ENCODE data around the gene TLR9. TPM values are rescaled to one million over a fixed set of nuclear protein-coding genes. Genes with fewer than 3 reads are reported as not detected.

Gene TLR9
- total RNA-seq, 1 experiment from 2014 or later, result not detected

GRCh38 chr3:52175416-52176179 lies 49.8 kb downstream of the TLR9 start:
- H3K23me2 ChIP-seq (ENCODE audit: insufficient read length, low read depth, low read length, poor library complexity, severe bottlenecking), result no peaks in the 10 kb centered on the region
- H2BK120ac ChIP-seq (ENCODE audit: low read depth, low read length, poor library complexity, severe bottlenecking), result no peak overlapping the region
- H3K27ac ChIP-seq (ENCODE audit: insufficient read length, low read depth, low read length), result no peak overlapping the region
- no peak overlapping the region for H3K9ac ChIP-seq (ENCODE audit: extremely low read depth, insufficient read length, low read length)
- H3K9me3 ChIP-seq (ENCODE audit: control insufficient read depth, low read depth, low read length), result no peaks in the 10 kb centered on the region
- Mint-ChIP-seq H3K27ac (peak overlapping the region in 1 of 3 experiments; percentile 62; a peak in 1 of 7 replicates), H3K9me3 (no peaks in the 10 kb centered on the region), H3K4me1 (peaks cover 23% of the 10 kb centered on the region in 2 experiments), H3K4me3 (no peak overlapping the region), H3K27me3 (ENCODE audit: low read depth) (peaks cover 3% of the 10 kb centered on the region; the same call in 1 of the 2 replicates), H3K36me3 (ENCODE audit: insufficient read depth in 1 of 3, low read depth in 3 of 3) (no peaks in the 10 kb centered on the region)
- H3K14ac ChIP-seq (ENCODE audit: insufficient read depth, low read length), result no peak overlapping the region
- H3K23ac ChIP-seq (ENCODE audit: insufficient read length, low read depth, low read length), result no peak overlapping the region
- H2BK15ac ChIP-seq (ENCODE audit: low read depth, low read length), result no peak overlapping the region
- no peak overlapping the region for H2BK5ac ChIP-seq (ENCODE audit: insufficient read length, low read length)
- no CpG with 5 or more reads among the region's 14 CpGs for WGBS (ENCODE audit: extremely low coverage, insufficient read length, low lambda C conversion rate)
- H4K91ac ChIP-seq (ENCODE audit: insufficient read length, low read depth, low read length), result no peak overlapping the region
- H3K56ac ChIP-seq (ENCODE audit: insufficient read length, low read depth, low read length), result no peak overlapping the region
- no peaks in the 10 kb centered on the region for H3K79me2 ChIP-seq (ENCODE audit: insufficient read depth, low read length)
- H3K4ac ChIP-seq (ENCODE audit: low read depth, low read length), result no peak overlapping the region
- no peaks in the 10 kb centered on the region for H3K4me1 ChIP-seq (ENCODE audit: insufficient read depth, low read length)
- no peak overlapping the region for H3K4me2 ChIP-seq (ENCODE audit: insufficient read depth, insufficient read length, low read length)
- H4K8ac ChIP-seq (replicated peaks; ENCODE audit: insufficient read length, low read depth, low read length), result no peak overlapping the region
- no peaks in the 10 kb centered on the region for H4K20me1 ChIP-seq (ENCODE audit: control insufficient read depth, insufficient read depth, insufficient read length)
- DNase-seq, result no peak
- TF ChIP-seq, protein P1, sequence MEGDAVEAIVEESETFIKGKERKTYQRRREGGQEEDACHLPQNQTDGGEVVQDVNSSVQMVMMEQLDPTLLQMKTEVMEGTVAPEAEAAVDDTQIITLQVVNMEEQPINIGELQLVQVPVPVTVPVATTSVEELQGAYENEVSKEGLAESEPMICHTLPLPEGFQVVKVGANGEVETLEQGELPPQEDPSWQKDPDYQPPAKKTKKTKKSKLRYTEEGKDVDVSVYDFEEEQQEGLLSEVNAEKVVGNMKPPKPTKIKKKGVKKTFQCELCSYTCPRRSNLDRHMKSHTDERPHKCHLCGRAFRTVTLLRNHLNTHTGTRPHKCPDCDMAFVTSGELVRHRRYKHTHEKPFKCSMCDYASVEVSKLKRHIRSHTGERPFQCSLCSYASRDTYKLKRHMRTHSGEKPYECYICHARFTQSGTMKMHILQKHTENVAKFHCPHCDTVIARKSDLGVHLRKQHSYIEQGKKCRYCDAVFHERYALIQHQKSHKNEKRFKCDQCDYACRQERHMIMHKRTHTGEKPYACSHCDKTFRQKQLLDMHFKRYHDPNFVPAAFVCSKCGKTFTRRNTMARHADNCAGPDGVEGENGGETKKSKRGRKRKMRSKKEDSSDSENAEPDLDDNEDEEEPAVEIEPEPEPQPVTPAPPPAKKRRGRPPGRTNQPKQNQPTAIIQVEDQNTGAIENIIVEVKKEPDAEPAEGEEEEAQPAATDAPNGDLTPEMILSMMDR (conservative IDR thresholded peaks at IDR 0.05), result no peak
- no peak overlapping the region for H4K5ac ChIP-seq (ENCODE audit: insufficient read length, low read depth, low read length)
- no peak overlapping the region for H2AK5ac ChIP-seq (ENCODE audit: insufficient read length, low read length)
- H3T11ph ChIP-seq (ENCODE audit: low read length), result no peak overlapping the region
- H3K27me3 ChIP-seq (ENCODE audit: insufficient read depth, low read length), result no peaks in the 10 kb centered on the region
- H3K79me1 ChIP-seq (ENCODE audit: insufficient read depth, low read depth, low read length, poor library complexity, severe bottlenecking), result no peaks in the 10 kb centered on the region
- no peak overlapping the region for H3K18ac ChIP-seq (ENCODE audit: insufficient read length, low read depth, low read length)
- no peak overlapping the region for H2BK20ac ChIP-seq (ENCODE audit: low read depth, low read length, poor library complexity, severe bottlenecking)
- H2AFZ ChIP-seq (ENCODE audit: low read length), result no peak overlapping the region
- no peak overlapping the region for H2BK12ac ChIP-seq (ENCODE audit: insufficient read length, low read depth, low read length)
